Measurements from ENCODE around the gene IPO13.
A peak's percentile ranks its signal among the peaks of the same experiment; 100 is the strongest.

IPO13 gene

GRCh38 chr1:43979261-43979527 is 32.4 kb downstream of the IPO13 start:
- Histone ChIP-seq H3K27me3 (replicated peaks; ENCODE audit: control insufficient read depth, insufficient read depth, low read length, poor library complexity, severe bottlenecking) (no peaks in the 10 kb centered on the region), H3K9me3 (ENCODE audit: control insufficient read depth, low read length) (no peaks in the 10 kb centered on the region), H3K27ac (ENCODE audit: insufficient read depth, low read length, poor library complexity, severe bottlenecking) (no peak overlapping the region), H3K36me3 (ENCODE audit: control insufficient read depth, insufficient read depth, low read length) (peaks cover 14% of the 10 kb centered on the region), H3K4me1 (ENCODE audit: control insufficient read depth, insufficient read depth, low read length, poor library complexity, severe bottlenecking) (peaks cover 25% of the 10 kb centered on the region), H3K4me3 (ENCODE audit: insufficient read depth, low read depth, low read length, poor library complexity, severe bottlenecking) (peak overlapping the region; percentile 41)
- no peak for DNase-seq

- DNase-seq = no peak
- H3K27ac ChIP-seq (ENCODE audit: insufficient read depth, low read length, poor library complexity, severe bottlenecking) = no peak overlapping the region
- H3K36me3 ChIP-seq (ENCODE audit: control insufficient read depth, insufficient read depth, low read length) = peaks cover 14% of the 10 kb centered on the region
- H3K9me3 ChIP-seq (ENCODE audit: control insufficient read depth, low read length) = no peaks in the 10 kb centered on the region
- H3K4me3 ChIP-seq (ENCODE audit: insufficient read depth, low read depth, low read length, poor library complexity, severe bottlenecking) = peak overlapping the region; percentile 41
- no peaks in the 10 kb centered on the region for H3K27me3 ChIP-seq (replicated peaks; ENCODE audit: control insufficient read depth, insufficient read depth, low read length, poor library complexity, severe bottlenecking)
- peaks cover 23% of the 10 kb centered on the region for H3K4me1 ChIP-seq (ENCODE audit: control insufficient read depth, insufficient read depth, low read length, poor library complexity, severe bottlenecking)
These were observed 32.9 kb downstream of the IPO13 start for GRCh38 chr1:43979528-43980254.

DNA sequence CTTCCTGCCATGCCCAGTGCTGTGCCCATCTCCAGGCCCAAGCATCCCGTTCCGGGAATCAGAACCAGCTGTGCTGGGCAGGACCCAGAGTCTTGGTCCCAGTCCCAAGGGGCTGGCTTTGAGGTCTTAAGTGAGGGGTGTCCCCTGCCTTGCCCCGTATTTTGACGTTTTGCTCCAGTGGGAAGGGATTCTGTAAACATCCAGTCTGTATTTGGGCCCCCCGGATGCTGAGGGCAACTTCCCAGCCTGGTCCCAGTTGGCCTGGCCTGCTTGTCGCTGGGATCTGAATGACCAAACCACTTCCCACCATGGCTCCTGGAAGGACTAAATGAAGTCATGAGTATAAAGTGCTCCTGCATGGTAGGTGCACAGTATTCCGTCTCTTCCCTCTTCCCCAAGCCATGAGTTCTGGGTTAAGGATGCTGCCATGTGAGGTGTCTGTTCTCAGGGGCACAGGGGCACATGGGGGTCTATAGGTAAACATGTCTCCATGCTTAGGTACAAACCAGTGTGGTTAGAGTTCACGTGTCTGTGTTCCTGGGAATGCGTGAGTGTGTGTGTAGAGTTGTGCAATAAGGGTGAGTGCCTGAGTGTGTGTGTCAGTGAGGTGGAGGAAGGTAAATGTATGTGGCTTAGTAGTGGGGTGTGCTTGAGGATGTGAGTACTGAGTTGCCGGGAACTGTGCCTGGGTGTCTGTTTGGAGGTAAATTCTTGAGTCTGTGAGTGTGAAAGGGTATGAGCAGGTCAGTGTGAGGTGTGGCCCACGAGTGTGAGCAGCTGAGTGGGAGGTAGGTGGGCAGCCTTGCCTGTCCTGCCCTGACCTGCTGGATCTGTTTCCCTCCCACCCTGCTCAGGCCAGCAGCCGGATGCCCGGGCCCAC is 33.7 kb downstream of the IPO13 start:
- no peak for DNase-seq
- Histone ChIP-seq H3K9me3 (ENCODE audit: control insufficient read depth, low read length) (no peaks in the 10 kb centered on the region), H3K36me3 (ENCODE audit: control insufficient read depth, insufficient read depth, low read length) (peaks cover 14% of the 10 kb centered on the region), H3K4me3 (ENCODE audit: insufficient read depth, low read depth, low read length, poor library complexity, severe bottlenecking) (no peak overlapping the region), H3K27me3 (replicated peaks; ENCODE audit: control insufficient read depth, insufficient read depth, low read length, poor library complexity, severe bottlenecking) (no peaks in the 10 kb centered on the region), H3K27ac (ENCODE audit: insufficient read depth, low read length, poor library complexity, severe bottlenecking) (no peak overlapping the region), H3K4me1 (ENCODE audit: control insufficient read depth, insufficient read depth, low read length, poor library complexity, severe bottlenecking) (peaks cover 23% of the 10 kb centered on the region)

DNA sequence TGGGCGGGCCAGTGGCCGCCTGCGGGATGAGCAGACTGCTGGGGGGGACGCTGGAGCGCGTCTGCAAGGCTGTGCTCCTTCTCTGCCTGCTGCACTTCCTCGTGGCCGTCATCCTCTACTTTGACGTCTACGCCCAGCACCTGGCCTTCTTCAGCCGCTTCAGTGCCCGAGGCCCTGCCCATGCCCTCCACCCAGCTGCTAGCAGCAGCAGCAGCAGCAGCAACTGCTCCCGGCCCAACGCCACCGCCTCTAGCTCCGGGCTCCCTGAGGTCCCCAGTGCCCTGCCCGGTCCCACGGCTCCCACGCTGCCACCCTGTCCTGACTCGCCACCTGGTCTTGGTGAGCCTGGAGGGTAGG is 34.4 kb downstream of the IPO13 start:
- no peaks in the 10 kb centered on the region for H3K27me3 ChIP-seq (replicated peaks; ENCODE audit: control insufficient read depth, insufficient read depth, low read length, poor library complexity, severe bottlenecking)
- DNase-seq = no peak
- peaks cover 17% of the 10 kb centered on the region for H3K4me1 ChIP-seq (ENCODE audit: control insufficient read depth, insufficient read depth, low read length, poor library complexity, severe bottlenecking)
- no peak overlapping the region for H3K27ac ChIP-seq (ENCODE audit: insufficient read depth, low read length, poor library complexity, severe bottlenecking)
- H3K36me3 ChIP-seq (ENCODE audit: control insufficient read depth, insufficient read depth, low read length) = peaks cover 14% of the 10 kb centered on the region
- H3K9me3 ChIP-seq (ENCODE audit: control insufficient read depth, low read length) = no peaks in the 10 kb centered on the region
- no peak overlapping the region for H3K4me3 ChIP-seq (ENCODE audit: insufficient read depth, low read depth, low read length, poor library complexity, severe bottlenecking)

DNA sequence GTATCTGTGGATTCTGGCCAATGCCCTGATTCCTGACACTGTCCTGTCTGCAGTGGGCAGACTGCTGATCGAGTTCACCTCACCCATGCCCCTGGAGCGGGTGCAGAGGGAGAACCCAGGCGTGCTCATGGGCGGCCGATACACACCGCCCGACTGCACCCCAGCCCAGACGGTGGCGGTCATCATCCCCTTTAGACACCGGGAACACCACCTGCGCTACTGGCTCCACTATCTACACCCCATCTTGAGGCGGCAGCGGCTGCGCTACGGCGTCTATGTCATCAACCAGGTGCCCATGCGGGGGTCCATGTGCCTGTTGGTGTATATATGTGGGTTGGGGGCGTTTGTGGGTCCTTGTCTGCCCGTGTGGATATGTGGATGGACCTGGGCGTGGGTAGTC is 34.9 kb downstream of the IPO13 start:
- Histone ChIP-seq H3K4me3 (ENCODE audit: insufficient read depth, low read depth, low read length, poor library complexity, severe bottlenecking) (no peak overlapping the region), H3K27ac (ENCODE audit: insufficient read depth, low read length, poor library complexity, severe bottlenecking) (no peak overlapping the region), H3K36me3 (ENCODE audit: control insufficient read depth, insufficient read depth, low read length) (peaks cover 10% of the 10 kb centered on the region), H3K27me3 (replicated peaks; ENCODE audit: control insufficient read depth, insufficient read depth, low read length, poor library complexity, severe bottlenecking) (no peaks in the 10 kb centered on the region), H3K4me1 (ENCODE audit: control insufficient read depth, insufficient read depth, low read length, poor library complexity, severe bottlenecking) (peaks cover 13% of the 10 kb centered on the region), H3K9me3 (ENCODE audit: control insufficient read depth, low read length) (no peaks in the 10 kb centered on the region)
- DNase-seq = no peak

DNA sequence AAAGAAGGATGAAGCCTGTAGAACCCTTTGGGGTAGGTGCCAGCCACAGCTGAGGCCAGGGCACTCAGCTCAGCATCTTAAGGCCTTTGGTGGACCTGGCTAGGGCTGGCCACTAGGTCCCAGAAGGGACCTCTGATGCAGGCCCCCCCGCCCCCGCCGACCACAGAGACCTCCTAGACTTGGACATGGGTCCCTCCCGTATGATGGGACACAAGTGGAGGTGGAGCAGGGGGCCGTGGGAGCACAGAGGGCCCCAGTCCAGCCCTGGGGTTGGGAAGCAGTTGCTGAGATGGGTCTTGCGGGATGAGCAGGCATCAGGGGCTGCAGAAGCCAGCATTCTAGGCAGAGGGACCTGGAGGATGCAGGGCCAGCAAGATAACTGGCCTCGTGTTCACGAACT is 35.5 kb downstream of the IPO13 start:
- peaks cover 7% of the 10 kb centered on the region for H3K36me3 ChIP-seq (ENCODE audit: control insufficient read depth, insufficient read depth, low read length)
- H3K9me3 ChIP-seq (ENCODE audit: control insufficient read depth, low read length) = no peaks in the 10 kb centered on the region
- peaks cover 13% of the 10 kb centered on the region for H3K4me1 ChIP-seq (ENCODE audit: control insufficient read depth, insufficient read depth, low read length, poor library complexity, severe bottlenecking)
- H3K4me3 ChIP-seq (ENCODE audit: insufficient read depth, low read depth, low read length, poor library complexity, severe bottlenecking) = no peak overlapping the region
- H3K27ac ChIP-seq (ENCODE audit: insufficient read depth, low read length, poor library complexity, severe bottlenecking) = no peak overlapping the region
- DNase-seq = no peak
- H3K27me3 ChIP-seq (replicated peaks; ENCODE audit: control insufficient read depth, insufficient read depth, low read length, poor library complexity, severe bottlenecking) = no peaks in the 10 kb centered on the region

DNA sequence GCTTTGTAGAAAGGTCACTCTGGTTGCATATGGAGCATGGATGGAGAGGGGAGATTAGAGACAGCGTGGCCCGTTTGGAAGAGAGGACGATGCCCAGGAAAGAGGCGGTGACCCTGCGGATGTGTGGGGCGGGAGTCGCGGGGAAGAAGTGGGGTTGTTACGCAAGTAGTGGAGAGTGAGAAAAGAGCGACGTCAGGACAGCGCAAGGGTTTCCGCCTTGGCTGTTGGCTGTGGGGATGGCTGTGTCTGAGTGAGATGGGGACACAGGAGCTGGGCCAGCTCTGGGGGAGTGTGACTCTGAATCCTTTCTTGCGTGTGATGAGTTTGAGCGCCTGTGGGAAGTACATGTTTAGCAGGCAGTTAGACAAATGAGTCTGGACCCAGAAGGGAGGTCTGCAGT is 36.1 kb downstream of the IPO13 start:
- DNase-seq = no peak
- Histone ChIP-seq H3K4me1 (ENCODE audit: control insufficient read depth, insufficient read depth, low read length, poor library complexity, severe bottlenecking) (peaks cover 13% of the 10 kb centered on the region), H3K4me3 (ENCODE audit: insufficient read depth, low read depth, low read length, poor library complexity, severe bottlenecking) (no peak overlapping the region), H3K27ac (ENCODE audit: insufficient read depth, low read length, poor library complexity, severe bottlenecking) (no peak overlapping the region), H3K9me3 (ENCODE audit: control insufficient read depth, low read length) (no peaks in the 10 kb centered on the region), H3K36me3 (ENCODE audit: control insufficient read depth, insufficient read depth, low read length) (peaks cover 2% of the 10 kb centered on the region), H3K27me3 (replicated peaks; ENCODE audit: control insufficient read depth, insufficient read depth, low read length, poor library complexity, severe bottlenecking) (no peaks in the 10 kb centered on the region)

DNA sequence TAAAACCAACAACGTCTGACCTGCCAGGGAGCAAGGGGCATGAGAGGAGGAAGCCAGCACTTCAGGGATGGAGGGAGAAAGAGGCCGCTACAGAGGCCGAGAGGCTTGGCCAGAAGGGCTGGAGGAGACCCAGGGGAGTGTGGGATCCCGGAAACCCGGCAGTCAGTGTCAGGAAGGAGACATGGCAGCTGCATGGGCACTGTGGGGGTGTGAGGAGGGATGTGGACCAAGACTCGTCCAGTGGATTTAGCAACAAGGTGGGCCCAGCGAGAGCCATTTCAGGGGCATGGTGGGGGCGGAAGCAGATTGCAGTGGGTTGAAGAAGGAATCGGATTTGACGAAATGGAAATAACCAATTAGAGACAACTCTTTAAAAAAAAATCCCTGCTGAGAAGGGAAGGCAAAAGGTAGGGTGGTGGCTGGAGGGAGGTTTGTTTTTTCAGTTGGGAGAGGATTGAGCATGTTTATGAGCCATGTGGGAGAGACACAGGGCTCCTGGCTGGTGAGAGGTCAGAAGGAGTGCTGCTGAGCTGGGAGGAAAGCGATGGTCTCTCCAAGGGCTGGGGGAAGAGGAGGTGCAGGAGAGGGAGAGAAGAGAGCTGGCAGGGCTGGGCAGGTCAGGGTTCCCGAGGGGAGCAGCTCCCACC is 36.6 kb downstream of the IPO13 start:
- H3K36me3 ChIP-seq (ENCODE audit: control insufficient read depth, insufficient read depth, low read length) = no peaks in the 10 kb centered on the region
- no peak overlapping the region for H3K27ac ChIP-seq (ENCODE audit: insufficient read depth, low read length, poor library complexity, severe bottlenecking)
- H3K27me3 ChIP-seq (replicated peaks; ENCODE audit: control insufficient read depth, insufficient read depth, low read length, poor library complexity, severe bottlenecking) = no peaks in the 10 kb centered on the region
- no peak overlapping the region for H3K4me3 ChIP-seq (ENCODE audit: insufficient read depth, low read depth, low read length, poor library complexity, severe bottlenecking)
- peaks cover 13% of the 10 kb centered on the region for H3K4me1 ChIP-seq (ENCODE audit: control insufficient read depth, insufficient read depth, low read length, poor library complexity, severe bottlenecking)
- H3K9me3 ChIP-seq (ENCODE audit: control insufficient read depth, low read length) = no peaks in the 10 kb centered on the region
- no peak for DNase-seq

DNA sequence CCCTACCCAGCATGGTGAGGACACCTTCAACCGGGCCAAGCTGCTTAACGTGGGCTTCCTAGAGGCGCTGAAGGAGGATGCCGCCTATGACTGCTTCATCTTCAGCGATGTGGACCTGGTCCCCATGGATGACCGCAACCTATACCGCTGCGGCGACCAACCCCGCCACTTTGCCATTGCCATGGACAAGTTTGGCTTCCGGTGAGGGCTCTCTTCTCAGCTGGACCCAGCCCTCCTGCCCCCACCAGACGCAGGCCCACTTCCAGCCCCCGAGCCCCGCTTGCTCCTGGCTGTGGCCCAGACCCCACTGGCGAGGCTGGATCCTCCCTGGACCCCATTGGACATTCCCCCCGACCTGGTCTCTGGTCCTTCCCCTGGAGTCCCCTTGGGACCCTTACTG is 38.1 kb downstream of the IPO13 start:
- DNase-seq = no peak
- H3K4me1 ChIP-seq (ENCODE audit: control insufficient read depth, insufficient read depth, low read length, poor library complexity, severe bottlenecking) = peaks cover 4% of the 10 kb centered on the region
- H3K9me3 ChIP-seq (ENCODE audit: control insufficient read depth, low read length) = no peaks in the 10 kb centered on the region
- H3K36me3 ChIP-seq (ENCODE audit: control insufficient read depth, insufficient read depth, low read length) = no peaks in the 10 kb centered on the region
- no peaks in the 10 kb centered on the region for H3K27me3 ChIP-seq (replicated peaks; ENCODE audit: control insufficient read depth, insufficient read depth, low read length, poor library complexity, severe bottlenecking)
- H3K4me3 ChIP-seq (ENCODE audit: insufficient read depth, low read depth, low read length, poor library complexity, severe bottlenecking) = no peak overlapping the region
- H3K27ac ChIP-seq (ENCODE audit: insufficient read depth, low read length, poor library complexity, severe bottlenecking) = no peak overlapping the region

DNA sequence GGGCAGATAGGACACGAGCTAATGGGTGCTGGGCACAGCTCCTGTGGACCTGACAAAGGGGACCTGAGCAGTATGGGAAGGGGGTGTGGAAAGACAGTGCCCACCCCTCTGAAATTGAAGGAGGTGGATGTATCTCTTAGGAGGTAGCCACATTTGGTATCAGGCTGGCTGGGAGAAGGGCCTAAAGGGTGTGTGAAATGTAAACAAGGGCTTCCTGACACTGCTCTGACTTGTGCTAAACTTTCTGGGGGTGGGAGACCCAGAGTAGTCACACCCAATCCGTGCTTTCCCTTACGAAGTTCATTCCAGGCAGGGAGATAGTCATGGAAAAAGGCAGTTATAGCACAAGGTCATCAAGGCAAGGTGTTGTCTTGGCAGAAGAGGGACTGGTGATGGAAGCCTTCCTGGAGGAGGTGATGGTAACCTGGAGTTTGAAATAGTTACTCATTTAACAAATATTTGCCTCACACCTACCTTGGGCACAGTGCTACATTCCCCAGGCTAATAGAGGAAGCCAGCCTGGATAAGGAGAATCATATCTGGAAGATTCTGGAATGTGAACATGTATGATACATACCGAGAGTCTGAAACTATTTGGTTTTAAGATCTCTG is 39.3 kb downstream of the IPO13 start:
- Histone ChIP-seq H3K4me1 (ENCODE audit: control insufficient read depth, insufficient read depth, low read length, poor library complexity, severe bottlenecking) (peaks cover 1% of the 10 kb centered on the region), H3K4me3 (ENCODE audit: insufficient read depth, low read depth, low read length, poor library complexity, severe bottlenecking) (no peak overlapping the region), H3K27me3 (replicated peaks; ENCODE audit: control insufficient read depth, insufficient read depth, low read length, poor library complexity, severe bottlenecking) (no peaks in the 10 kb centered on the region), H3K36me3 (ENCODE audit: control insufficient read depth, insufficient read depth, low read length) (no peaks in the 10 kb centered on the region), H3K9me3 (ENCODE audit: control insufficient read depth, low read length) (no peaks in the 10 kb centered on the region), H3K27ac (ENCODE audit: insufficient read depth, low read length, poor library complexity, severe bottlenecking) (no peak overlapping the region)
- DNase-seq = no peak
